SW 1271 (cell line): ENCODE measurements around the gene IQGAP3.
"Not testable (repeated sequence)": the region's sequence is repeated elsewhere in the genome, so short reads cannot be mapped to it uniquely, and the experiment has no call there.

ENCODE experiments used
- DNase-seq, 2 experiments: peaks; one replicate each; lab custom pipeline; 2025; lab: John Stamatoyannopoulos, UW

Gene IQGAP3

DNA sequence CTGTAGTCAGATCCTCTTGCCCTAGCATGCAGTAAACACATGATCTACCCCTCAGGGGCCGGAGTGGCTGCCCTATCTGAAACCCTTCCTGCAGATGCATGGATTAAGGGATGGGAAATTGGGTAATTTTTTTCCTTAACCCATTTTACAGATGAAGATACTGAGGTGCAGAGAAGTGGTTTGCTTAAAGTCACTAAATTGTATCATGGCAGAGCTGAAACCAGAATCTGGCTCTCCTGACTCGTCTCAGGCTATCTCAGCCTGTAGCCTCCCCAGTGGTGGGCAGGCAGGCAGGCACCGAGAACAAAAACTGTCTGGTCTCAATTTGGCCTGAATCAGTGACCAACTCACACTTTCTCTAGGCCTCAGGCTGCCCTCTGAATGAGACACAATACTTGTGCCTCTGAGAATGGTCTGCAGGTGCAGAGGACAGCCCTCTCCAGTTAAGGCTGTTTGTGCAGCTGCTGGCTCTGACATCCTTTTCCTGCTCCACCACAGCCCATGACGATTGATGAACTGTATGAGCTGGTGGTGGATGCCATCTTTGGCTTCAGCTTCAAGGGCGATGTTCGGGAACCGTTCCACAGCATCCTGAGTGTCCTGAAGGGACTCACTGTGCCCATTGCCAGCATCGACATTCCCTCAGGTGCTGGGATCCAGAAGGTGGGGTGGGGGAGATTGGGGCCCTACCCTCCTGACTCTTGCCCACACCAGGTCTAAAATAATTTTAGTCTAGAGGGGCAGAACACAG, 20.7 kb upstream of the IQGAP3 start:
- DNase-seq: no peak

DNA sequence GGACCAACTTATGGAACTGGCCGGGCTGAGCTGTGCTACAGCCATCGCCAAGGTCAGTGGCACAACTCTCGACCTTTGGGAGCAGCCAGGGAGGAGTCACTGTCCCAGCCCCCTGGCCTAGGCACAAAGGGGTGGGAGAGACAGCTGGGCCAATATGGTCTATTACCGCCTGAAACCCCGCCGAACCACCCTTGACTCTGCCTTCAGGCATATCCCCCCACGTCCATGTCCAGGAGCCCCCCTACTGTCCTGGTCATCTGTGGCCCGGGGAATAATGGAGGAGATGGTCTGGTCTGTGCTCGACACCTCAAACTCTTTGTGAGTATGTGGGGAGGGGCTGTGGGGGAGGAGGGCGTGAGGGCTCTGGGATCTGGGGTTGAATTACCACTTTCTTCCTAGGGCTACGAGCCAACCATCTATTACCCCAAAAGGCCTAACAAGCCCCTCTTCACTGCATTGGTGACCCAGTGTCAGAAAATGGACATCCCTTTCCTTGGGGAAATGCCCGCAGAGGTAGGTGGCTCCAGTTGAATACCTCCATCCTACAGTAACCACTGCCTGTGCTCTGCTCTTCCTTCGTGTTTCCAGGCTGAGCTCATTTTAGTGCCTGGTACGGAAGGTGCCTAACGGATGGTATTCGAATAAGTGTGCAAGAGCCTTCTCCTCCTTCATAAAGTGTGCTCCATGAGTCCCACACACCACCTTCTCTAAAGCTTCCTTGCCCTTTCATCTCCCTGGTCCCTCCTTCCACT, 20.0 kb upstream of the IQGAP3 start:
- no peak for DNase-seq

DNA sequence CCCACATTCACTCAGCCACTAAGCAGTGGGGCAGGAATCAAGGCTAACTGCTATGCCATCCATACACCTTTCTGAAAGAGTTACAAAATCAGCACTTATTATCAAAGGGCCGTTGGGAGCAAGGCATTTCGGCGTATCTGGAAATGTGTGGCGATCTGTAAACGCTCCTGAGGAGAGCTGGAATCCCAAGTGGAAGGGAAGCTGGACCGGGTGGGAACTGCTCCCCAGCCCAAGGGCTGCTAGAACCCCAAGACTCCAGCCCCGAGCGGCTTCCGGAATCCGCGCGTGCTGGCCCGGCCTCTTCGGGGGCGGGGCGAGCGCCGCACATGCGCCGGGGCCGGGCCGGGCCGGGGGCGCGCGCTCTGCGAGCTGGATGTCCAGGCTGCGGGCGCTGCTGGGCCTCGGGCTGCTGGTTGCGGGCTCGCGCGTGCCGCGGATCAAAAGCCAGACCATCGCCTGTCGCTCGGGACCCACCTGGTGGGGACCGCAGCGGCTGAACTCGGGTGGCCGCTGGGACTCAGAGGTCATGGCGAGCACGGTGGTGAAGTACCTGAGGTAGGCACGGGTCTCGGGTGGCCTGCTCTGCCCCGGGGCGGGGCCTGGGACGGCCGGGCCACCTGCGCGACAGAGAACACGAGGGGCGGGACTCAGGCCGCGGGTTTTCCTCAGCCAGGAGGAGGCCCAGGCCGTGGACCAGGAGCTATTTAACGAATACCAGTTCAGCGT, 19.2 kb upstream of the IQGAP3 start, which contains the start of gene NAXE:
Gene NAXE (plus strand): TSS at position 345 of the 726 bp plus-strand sequence. CDS start 29 bp downstream, at position 374.
- DNase-seq: peak in 1 of 2 experiments; percentile 37

DNA sequence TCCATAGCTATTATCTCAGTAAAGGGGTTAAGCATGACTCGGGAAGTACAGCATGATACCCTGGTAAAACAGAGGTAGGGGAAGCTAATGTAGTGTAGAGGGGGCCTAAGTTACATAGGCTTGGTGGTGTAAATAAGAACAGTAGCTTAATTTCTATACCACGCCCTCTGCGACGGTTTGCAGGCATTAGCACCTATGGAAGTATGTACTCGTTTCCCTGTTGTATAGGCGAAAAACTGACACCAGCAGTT, 18.7 kb upstream of the IQGAP3 start:
- DNase-seq: no peak

DNA sequence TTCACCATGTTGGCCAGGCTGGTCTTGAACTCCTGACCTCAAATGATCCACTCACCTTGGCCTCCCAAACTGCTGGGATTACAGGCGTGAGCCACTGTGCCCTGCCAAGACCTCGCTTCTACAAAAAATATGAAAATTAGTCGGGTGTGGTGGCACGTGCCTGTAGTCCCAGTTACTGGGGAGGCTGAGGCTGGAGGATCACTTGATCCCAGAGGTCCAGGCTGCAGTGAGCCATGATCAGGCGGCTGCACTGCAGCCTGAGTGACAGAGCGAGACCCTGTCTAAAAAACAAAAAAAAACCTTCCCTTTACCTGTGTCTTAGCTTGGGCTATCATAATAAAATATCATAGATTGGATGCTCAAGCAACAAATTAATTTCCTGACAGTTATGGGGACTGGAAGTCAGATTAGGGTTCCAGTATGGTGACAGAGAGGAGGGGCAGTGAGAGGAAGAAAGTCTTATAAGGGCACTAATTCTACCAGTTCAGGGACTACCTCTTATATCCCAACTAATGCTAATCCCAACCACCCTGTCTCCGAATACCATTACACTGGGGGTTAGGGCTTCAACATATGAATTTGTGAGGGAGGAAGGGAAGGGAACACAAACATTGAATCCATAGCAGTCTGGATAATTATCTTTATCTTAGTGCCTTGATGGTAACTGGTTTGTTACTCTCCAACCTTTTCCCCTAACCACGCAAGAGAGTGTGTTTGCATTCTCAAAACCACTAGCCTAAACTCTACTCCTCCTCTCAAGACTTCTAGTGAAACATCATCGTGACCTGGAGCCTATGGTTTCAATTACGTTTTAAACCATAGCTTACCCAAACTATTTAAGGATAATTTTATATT, 18.2 kb upstream of the IQGAP3 start:
- DNase-seq: no peak

DNA sequence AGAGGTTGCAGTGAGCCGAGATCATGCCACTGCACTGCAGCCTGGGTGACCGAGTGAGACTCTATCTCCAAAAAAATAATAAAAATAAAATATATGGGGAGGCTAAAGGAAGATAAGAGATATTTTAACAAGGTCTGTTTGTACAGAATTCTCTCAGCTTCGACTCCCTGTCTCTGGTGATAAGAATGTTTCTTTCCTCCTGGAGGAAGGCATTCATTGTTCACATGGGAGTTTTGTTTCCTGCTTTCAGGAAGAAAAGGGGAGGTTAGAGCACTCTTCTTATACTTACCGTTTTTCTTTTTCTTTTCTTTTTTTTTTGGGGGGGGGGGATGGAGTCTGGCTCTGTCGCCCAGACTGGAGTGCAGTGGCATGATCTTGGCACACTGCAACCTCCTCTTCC, 17.2 kb upstream of the IQGAP3 start:
- no peak for DNase-seq

DNA sequence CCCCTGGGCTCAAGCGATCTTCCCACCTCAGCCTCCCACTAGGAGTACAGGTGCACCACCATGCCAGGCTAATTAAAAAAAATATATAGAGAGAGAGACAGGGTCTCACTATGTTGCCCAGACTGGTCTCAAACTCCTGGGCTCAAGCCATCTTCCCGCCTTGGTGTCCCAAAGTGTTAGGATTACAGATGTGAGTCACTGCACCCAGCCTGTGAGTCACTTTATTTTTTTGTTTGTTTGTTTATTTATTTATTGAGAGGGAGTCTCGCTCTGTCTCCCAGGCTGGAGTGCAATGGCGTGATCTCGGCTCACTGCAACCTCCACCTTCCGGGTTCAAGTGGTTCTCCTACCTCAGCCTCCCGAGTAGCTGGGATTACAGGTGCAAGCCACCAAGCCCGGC, 15.6 kb upstream of the IQGAP3 start:
- DNase-seq: not testable (repeated sequence)

DNA sequence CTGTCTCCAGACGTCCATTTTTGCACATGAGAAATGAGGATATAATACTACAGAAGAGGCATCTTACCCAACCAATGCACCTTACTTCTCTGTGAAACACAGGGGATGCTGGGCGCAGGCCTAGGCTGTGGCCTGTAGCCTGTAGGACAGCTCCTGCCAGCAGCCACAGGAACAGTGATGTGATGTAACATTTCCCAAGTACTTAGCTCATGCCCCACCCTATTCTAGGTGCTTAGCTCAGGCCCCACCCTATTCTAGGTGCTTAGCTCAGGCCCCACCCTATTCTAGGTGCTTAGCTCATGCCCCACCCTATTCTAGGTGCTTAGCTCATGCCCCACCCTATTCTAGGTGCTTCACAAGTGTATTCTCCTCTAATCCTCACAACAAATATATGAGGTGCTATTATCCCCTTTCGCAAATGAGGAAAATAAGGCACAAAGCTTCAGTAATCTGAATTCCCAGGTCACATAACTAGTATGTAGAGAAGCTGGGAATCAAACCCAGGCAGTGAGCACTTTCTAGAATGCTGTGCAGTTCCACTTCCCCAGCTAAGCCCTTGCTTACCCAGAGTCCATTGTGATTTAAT, 14.6 kb upstream of the IQGAP3 start:
- no peak for DNase-seq

DNA sequence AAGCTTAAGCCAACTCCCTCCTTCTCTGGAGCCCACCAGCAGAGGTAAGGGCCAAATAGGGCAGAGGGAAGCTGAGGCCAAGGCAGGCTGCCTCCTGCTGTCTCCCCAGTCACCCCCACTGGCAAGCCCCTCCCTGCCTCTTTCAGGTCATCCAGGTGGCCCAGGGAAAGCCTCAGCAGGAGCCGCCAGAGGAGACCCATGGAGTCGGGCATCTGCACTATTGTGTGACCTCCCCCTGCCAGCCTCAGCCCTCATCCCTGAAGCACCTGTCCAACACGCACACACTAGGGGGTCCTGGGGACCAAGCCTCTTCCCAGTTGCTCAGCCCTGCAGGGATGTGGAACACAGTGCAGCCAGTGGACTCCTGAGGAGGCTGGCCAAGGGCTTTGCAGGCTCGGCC, 14.0 kb upstream of the IQGAP3 start:
- no peak for DNase-seq

DNA sequence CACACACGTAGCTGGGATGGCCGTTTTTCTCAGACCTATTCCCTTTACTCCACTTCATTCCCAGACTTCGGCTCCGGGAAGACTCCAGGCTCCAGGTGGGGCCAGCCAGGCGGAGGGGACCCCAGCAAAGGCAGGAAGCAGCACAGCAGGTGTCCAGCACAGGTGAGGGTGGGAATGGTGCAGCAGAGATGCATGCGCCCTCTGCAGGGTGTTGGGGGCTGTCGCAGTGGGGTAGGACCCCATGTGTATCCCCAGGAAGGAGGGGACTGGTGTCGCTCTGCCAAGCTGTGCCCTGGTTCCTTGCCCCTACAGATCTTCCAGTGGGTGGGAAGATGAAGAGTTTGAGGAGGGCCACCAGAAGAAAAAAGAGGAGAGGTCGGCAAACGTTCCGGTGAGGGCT, 12.4 kb upstream of the IQGAP3 start:
- no peak for DNase-seq

DNA sequence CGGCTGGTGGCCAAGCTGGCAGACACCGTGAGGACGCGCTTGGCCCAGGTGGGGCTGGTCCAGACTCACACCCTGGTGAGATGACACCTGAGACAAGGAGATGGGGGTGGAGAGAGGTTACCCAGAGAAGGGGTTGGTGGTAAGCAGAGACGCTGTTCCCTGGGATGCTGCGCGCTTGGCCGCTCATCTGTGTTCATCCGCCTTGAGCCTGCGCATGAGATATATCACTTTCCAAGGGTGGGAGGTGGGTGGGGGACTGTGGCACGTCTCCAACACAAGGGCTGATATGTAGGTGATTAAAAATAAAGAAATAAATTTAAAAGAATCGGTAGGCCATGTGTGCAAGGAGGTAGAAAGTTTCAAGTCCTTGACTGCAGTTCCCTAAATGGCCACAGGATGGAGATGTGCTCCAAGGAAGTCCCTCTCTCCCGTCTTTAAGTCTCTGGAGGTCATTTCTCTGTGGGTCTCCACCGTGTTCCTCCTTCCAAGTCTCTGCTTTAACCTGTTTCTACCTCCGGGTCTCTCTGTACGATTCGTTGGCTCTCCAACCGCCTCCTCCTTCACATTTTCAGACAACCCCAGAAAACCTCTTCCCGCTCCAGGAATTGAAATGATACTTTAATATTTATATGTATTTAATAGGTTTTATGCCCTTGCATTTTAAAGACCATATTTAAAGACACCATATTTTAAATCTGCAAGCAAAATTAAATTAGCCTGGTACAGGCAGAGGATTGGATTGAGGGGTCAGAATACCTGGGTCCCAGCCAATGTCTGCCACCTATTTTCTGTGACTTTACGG, 11.7 kb upstream of the IQGAP3 start:
- DNase-seq: peak; percentile 52 to 63

DNA sequence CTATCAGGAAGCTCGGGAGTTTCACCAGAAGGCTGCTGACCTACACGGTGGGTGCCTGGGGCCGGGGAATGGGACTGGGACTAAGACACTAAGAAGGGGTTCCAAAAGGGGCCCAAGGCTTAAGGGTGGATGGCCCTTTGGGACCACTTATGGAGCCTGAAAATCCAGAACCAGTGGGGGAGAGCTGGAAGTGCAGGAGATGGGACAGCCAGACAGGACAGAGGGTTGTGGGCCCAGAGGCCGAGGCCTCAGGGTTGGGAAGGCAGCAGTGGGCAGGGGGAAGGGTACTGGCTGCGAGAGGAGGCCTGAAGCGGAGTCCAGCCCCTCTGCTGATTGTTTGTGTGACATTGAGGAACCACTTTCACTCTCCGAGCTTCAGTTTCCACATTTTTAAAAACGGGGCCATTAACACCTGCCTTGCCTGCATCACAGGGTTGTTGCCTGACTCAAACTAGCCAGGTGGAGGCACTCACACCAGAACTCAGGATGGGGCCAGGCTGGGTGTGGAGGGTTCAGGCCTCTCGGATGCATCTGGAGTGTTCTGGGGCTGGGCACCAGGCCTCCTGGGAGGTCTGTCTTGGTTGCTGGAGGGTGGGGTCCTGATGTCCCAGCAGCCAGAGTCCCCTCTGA, 10.1 kb upstream of the IQGAP3 start:
- no peak for DNase-seq

DNA sequence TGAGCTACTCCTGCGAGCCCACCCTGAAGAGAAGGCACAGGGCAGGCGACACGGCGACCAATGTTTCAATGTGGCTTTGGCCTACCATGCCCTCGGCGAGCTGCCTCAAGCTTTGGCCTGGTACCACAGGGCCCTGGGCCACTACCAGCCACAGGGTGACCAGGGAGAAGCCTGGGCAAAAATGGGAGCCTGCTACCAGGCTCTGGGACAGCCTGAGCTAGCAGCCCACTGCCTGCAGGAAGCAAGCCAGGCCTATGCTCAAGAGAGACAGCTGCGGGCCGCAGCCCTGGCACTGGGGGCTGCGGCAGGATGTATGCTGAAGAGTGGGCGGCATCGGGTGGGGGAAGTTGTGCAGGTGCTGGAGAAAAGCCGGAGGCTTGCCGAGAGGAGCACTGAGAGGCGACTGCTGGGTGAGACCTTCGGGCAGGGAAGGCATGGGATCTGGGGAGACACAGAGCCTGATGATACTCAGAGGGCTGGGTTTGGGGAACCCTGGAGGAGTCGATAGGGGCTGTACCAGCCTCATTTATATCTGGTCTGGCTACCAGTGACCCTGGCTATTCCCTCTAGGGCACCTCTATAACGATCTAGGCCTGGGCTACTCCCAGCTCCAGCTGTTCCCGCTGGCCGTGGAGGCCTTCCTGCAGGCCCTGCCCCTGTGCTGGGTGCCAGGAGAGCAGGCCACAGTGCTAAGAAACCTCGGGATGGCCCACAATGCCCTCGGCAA, 9.5 kb upstream of the IQGAP3 start:
- no peak for DNase-seq

DNA sequence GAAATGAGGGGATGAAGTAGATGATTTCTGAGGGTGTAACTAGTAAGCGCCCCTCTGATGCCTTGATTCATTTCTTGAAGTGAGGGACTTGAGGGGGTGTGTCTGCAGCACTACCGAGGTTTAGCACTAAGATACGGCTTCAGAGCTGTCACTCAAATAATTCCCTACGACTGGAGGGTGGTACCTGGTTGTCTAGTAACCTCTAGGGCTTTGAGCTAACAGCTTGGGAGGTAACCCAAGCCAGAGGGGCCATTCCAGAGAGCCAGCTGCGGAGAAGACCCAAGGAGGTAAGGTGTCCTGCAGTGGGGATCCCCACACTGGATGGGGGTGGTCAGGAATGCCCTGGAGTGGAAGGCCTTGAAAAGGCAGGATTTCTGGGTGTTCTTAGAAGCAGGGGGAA, 7.1 kb upstream of the IQGAP3 start, which contains the start of gene TTC24:
Gene TTC24 (plus strand): TSS at position 252 of the 400 bp plus-strand sequence. CDS start 1,642 bp downstream, outside the sequence.
- DNase-seq: no peak

DNA sequence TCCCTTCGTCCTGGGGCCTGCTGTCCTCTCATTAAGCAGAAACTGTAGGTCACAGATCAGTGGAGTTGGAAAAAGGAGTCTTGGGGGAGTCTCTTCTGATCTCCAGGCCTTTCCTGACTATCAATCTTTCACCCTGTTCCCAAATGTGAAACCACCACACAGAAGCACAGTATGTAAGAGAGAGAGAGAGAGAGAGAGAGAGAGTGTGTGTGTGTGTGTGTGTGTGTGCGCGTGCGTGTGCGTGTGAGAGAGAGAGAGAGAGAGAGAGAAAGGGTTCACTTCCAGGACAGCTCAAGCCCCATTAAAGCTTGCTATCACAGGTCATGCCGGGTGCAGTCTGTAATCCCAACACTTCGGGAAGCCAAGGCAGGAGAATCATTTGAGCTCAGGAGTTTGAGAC, 5.7 kb upstream of the IQGAP3 start:
- DNase-seq: no peak

DNA sequence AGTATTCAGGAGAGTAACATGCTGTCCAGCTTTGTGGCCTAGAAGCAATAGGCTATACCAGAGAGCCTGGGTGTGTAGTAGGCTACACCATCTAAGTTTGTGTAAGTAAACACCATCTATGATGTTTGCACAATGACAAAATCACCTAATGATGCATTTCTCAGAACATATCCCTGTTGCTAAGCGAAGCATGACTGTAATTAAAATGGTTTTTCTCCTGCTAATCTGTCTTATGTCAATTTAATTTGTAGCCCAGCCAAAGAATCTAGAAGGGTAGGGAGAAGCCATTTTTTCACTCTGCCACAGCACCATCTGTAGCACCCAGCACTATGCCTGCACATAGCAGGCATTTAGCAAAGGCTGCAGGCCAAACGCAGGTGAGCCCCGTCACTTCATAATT, 5.2 kb upstream of the IQGAP3 start:
- DNase-seq: no peak

DNA sequence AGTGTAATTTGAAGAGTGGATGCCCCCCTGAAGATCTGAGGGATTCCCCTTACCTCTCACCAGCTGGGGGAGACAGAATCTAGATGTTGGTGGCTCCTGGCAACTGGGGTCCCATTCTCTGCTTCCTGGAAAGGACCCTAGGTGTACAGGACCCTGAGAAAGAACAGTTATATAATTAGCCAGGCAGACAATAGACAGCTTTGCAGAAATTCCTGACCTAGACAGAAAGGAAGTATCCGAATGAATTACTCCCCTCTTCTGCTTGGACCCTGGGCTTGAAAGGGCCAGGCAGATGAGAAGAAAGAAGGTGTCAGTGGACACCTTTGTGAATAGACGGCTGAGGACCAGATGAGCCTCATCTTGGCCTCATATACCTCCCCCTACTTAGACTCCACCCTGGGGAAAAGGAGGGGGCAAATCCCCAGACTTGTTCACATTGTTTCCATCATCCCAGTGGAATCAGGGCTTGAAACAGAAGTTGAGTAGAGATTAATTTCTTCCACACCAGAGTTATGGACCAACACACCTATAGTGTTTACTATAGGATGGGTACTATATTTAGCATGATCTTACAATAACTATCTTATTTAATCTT, 1.8 kb upstream of the IQGAP3 start:
- DNase-seq: no peak

DNA sequence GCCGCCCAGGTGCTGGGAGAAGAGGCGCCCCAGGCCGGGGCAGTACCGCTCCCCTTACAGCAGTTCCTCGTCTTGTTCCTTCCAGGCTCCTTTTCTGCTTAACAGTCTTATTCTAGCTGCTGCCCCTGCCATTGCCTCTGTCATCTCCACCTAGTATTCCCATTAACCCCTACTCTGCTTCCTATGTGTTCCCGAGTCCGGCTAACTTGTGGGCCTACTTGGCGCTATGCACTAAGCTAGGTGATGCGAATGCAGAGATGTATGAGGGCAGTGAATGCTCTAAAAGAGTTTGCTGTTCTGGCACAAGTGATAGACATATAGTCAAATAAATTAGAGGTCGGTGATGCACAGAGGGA, 276 bp upstream of the IQGAP3 start:
- DNase-seq: no peak

DNA sequence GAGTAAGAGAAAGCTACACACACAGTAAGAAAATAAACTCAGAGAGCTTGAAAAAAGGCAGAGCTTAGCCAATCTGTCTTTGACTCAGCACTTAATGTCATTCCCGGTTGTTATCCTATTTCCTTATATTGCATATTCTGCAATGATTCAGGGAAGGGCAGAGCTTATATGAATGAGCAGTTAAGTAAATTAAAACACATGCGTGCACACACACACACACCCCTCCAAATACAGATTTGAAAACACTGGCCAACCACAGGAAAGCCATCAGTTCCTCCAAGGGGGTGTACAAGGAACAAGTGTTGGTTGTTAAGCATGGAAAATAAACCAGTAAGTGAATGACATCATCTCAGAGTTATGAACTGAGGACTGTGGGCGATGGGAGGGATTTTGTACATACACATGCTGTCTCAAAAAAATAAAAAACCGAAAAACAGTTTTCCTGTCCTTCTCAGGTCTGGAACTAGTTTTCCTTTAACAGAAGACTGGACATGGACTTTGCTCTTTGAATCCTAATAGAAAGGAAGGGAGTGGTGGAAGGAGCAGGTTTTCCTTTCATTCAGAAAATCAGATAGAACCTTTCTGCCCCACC, 1.0 kb downstream of the IQGAP3 start:
- peak in 1 of 2 experiments; percentile 5 for DNase-seq
